Activated CD4-positive, alpha-beta T cell treated with anti-CD3 and anti-CD28 coated beads for 1 hour (primary cell): Measurements from ENCODE around the gene FLRT2.

Experiments
- DNase-seq: peaks from one replicate; pipeline ENCODE4 v3.0.0-alpha.2; 2020

Gene FLRT2

GRCh38 chr14:85531587-85532373 lies 1.8 kb downstream of the FLRT2 start:
- no peak for DNase-seq

- DNase-seq = no peak
Observed at GRCh38 chr14:85532374-85533022, 2.6 kb downstream of the FLRT2 start.

- DNase-seq = no peak
Observed at GRCh38 chr14:85533023-85533860, 3.3 kb downstream of the FLRT2 start.

GRCh38 chr14:85533861-85534291 lies 3.9 kb downstream of the FLRT2 start:
- no peak for DNase-seq

GRCh38 chr14:85534458-85535293 lies 4.7 kb downstream of the FLRT2 start:
- DNase-seq = no peak

GRCh38 chr14:85535321-85535720 lies 5.4 kb downstream of the FLRT2 start:
- no peak for DNase-seq

- no peak for DNase-seq
Observed at GRCh38 chr14:85535991-85536832, 6.3 kb downstream of the FLRT2 start.

GRCh38 chr14:85536833-85537190 lies 6.9 kb downstream of the FLRT2 start:
- DNase-seq = no peak

- no peak for DNase-seq
Observed at GRCh38 chr14:85537526-85537925, 7.6 kb downstream of the FLRT2 start.

- no peak for DNase-seq
Observed at GRCh38 chr14:85538636-85539035, 8.7 kb downstream of the FLRT2 start.

- no peak for DNase-seq
Observed at GRCh38 chr14:85539510-85539909, 9.6 kb downstream of the FLRT2 start.

- no peak for DNase-seq
Observed at GRCh38 chr14:85542623-85543022, 12.7 kb downstream of the FLRT2 start.

- DNase-seq = no peak
Observed at GRCh38 chr14:85545738-85546137, 15.8 kb downstream of the FLRT2 start.

- no peak for DNase-seq
Observed at GRCh38 chr14:85546390-85546789, 16.4 kb downstream of the FLRT2 start.

GRCh38 chr14:85549697-85550096 lies 19.8 kb downstream of the FLRT2 start:
- no peak for DNase-seq

GRCh38 chr14:85554106-85554505 lies 24.2 kb downstream of the FLRT2 start:
- DNase-seq = no peak

GRCh38 chr14:85556267-85556666 lies 26.3 kb downstream of the FLRT2 start:
- no peak for DNase-seq

GRCh38 chr14:85558505-85558904 lies 28.6 kb downstream of the FLRT2 start:
- DNase-seq = no peak

- DNase-seq = no peak
Observed at GRCh38 chr14:85562630-85563029, 32.7 kb downstream of the FLRT2 start.

- DNase-seq = no peak
Observed at GRCh38 chr14:85564841-85565527, 35.0 kb downstream of the FLRT2 start.

GRCh38 chr14:85565862-85566296 lies 35.9 kb downstream of the FLRT2 start:
- no peak for DNase-seq
